ENCODE measurements around the gene DIAPH1.

DNA sequence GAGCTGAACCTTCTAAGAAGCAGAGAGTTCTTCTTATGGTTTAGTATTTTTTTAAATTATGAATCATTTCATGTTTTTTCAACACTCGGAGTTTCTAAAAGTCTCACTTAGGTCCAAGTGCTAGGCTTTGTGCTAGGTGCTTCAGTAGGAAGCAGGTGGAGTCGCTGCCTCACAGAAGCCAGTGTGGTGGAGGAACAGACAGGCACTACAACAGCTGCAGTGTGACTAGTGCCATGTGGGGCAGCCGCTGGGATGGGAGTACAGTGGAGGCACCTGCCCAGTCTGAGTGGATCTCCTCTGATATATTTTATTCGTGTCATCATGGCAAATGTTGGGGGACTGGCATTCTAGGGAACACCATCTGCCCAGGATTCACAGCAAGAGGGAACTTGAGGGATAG is 114.6 kb downstream of the DIAPH1 start:
- TF ChIP-seq, protein P1, sequence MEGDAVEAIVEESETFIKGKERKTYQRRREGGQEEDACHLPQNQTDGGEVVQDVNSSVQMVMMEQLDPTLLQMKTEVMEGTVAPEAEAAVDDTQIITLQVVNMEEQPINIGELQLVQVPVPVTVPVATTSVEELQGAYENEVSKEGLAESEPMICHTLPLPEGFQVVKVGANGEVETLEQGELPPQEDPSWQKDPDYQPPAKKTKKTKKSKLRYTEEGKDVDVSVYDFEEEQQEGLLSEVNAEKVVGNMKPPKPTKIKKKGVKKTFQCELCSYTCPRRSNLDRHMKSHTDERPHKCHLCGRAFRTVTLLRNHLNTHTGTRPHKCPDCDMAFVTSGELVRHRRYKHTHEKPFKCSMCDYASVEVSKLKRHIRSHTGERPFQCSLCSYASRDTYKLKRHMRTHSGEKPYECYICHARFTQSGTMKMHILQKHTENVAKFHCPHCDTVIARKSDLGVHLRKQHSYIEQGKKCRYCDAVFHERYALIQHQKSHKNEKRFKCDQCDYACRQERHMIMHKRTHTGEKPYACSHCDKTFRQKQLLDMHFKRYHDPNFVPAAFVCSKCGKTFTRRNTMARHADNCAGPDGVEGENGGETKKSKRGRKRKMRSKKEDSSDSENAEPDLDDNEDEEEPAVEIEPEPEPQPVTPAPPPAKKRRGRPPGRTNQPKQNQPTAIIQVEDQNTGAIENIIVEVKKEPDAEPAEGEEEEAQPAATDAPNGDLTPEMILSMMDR (conservative IDR thresholded peaks at IDR 0.05): no peak
- TF ChIP-seq ZFX (IDR thresholded peaks at IDR 0.05): no peak

Data from C4-2B (cell line).